K562 (cell line): ENCODE data around the gene DEGS1. TPM values are rescaled to one million over a fixed set of nuclear protein-coding genes. Genes with fewer than 3 reads are reported as not detected.

Experiments used
- L3MBTL2 ChIP-seq: fragments of 450-650 bp; IDR thresholded peaks from 2 replicates; pipeline ENCODE4 v1.6.1; 2016; ENCODE audit warnings: mild to moderate bottlenecking, moderate library complexity
- NCOA1 ChIP-seq: fragments of 450-650 bp; IDR thresholded peaks from 2 replicates; pipeline ENCODE4 v1.6.1; 2016; ENCODE audit warnings: low read depth
- NR4A1 ChIP-seq, 2 experiments: fragments of 250-450 bp in 1 of 2; fragments of 450-650 bp in 1 of 2; sonication (Bioruptor Pico) in 1 of 2; IDR thresholded peaks; 2 replicates each; pipeline versions ENCODE4 v1.4.0 to v1.6.1; 2016 to 2020; ENCODE audit warnings: mild to moderate bottlenecking in 2 of 2, missing compliant biosample characterization in 1 of 2, missing genetic modification characterization in 1 of 2, moderate library complexity in 1 of 2
- PURB ChIP-seq: sonication (generic); formaldehyde crosslinking; IDR thresholded peaks from 2 replicates; pipeline ENCODE4 v1.9.0; 2021; ENCODE audit warnings: low read depth, mild to moderate bottlenecking, missing genetic modification reagents
- SIRT6 ChIP-seq: IDR thresholded peaks from one replicate; pipeline ENCODE4 v1.6.1; 2012; ENCODE audit warnings: low read depth, mild to moderate bottlenecking, control low read depth, inconsistent platforms, low read length, moderate library complexity
- TRIM24 ChIP-seq, 2 experiments: fragments of 450-650 bp; IDR thresholded peaks; 2 replicates each; pipeline ENCODE4 v1.6.1; 2016
- ZNF76 ChIP-seq: fragments of 250-450 bp; sonication (Bioruptor Pico); IDR thresholded peaks from 2 replicates; pipeline ENCODE4 v1.4.0; 2020; ENCODE audit warnings: mild to moderate bottlenecking, moderate library complexity, borderline replicate concordance
- polyA plus RNA-seq, 8 experiments: library from polyadenylated mRNA; depleted of rRNA in 4 of 8; stranded (reverse) in 5 of 8; unstranded in 3 of 8; fragments of >200 nt; fragmentation: Nextera tagmentation in 2 of 8; fragmentation: Illumina TruSeq in 1 of 8; extraction: Ambion mirVana in 2 of 8; extraction: Trizol in 1 of 8; gene quantifications; 2 replicates each; pipeline versions ENCODE4 v1.2.1 to v1.2.3, GENCODE V29; 2011 to 2014; ENCODE audit warnings: inconsistent platforms in 1 of 8, missing spikeins in 1 of 8
- total RNA-seq, 7 experiments: library from RNA; depleted of rRNA in 6 of 7; stranded (reverse); fragments of >200 nt in 6 of 7; fragmentation: Illumina TruSeq in 2 of 7; extraction: Trizol in 2 of 7; gene quantifications; 2 replicates each; pipeline versions ENCODE4 v1.2.1 to v1.2.3, GENCODE V29; 2011 to 2021; ENCODE audit warnings: low replicate concordance in 1 of 7
- TF ChIP-seq, protein P1 (sequence below), 2 experiments: fragments of 450-650 bp; IDR thresholded peaks; 2 replicates each; pipeline ENCODE4 v1.6.1; 2016; ENCODE audit warnings: mild to moderate bottlenecking in 2 of 2, borderline replicate concordance in 1 of 2, low read depth in 1 of 2, moderate library complexity in 1 of 2
- TF ChIP-seq, protein P2 (sequence below): fragments of 150-350 bp; IDR thresholded peaks from 2 replicates; pipeline ENCODE4 v1.6.1; 2014; ENCODE audit warnings: low read depth, mild to moderate bottlenecking, low read length, borderline replicate concordance
- TF ChIP-seq, protein P3 (sequence below): sonication (generic); formaldehyde crosslinking; IDR thresholded peaks from 2 replicates; pipeline ENCODE4 v1.8.1; 2023; ENCODE audit warnings: mild to moderate bottlenecking, missing genetic modification reagents
- TF ChIP-seq, protein P4 (sequence below): fragments of 450-650 bp; IDR thresholded peaks from 2 replicates; pipeline ENCODE4 v1.6.1; 2018; ENCODE audit warnings: mild to moderate bottlenecking, low read depth; ENCODE audit not compliant: partially characterized antibody

The DEGS1 gene
- total and polyA plus RNA-seq, 9 of the 15 experiments (the other 6 are each of a cell fraction or from before 2014, with no cell fraction given): 12.3 to 95.0 (median 38.8) TPM

DNA sequence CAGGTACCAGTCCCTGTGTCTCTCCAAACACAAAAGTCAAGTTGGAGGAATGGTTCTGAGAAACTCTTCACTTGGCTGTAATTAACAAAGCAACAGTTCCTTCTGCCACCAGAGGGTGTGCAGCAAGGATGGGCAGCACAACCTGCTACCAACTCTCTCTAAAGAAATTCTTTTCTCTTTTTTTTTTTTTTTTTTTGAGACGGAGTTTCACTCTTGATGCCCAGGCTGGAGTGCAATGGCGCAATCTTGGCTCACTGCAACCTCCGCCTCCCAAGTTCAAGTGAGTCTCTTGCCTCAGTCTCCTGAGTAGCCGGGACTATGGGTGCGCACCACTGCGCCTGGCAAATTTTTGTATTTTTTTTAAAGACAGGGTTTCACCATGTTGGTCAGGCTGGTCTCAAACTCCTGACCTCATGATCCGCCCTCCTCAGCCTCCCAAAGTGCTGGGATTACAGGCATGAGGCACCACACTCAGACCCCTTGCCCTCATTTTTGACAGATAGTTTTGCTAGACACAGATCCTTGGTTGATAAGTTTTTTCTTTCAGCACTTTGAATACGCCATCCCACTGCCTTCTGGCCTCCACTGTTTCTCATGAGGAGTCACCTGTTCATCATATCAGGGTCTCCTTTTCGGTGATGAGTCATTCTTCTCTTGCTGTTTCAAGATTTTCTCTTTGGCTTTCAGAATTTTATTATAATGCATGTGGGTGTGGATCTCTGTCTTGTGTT is 12.1 kb upstream of the DEGS1 start (continued):
- TF ChIP-seq, protein P1, sequence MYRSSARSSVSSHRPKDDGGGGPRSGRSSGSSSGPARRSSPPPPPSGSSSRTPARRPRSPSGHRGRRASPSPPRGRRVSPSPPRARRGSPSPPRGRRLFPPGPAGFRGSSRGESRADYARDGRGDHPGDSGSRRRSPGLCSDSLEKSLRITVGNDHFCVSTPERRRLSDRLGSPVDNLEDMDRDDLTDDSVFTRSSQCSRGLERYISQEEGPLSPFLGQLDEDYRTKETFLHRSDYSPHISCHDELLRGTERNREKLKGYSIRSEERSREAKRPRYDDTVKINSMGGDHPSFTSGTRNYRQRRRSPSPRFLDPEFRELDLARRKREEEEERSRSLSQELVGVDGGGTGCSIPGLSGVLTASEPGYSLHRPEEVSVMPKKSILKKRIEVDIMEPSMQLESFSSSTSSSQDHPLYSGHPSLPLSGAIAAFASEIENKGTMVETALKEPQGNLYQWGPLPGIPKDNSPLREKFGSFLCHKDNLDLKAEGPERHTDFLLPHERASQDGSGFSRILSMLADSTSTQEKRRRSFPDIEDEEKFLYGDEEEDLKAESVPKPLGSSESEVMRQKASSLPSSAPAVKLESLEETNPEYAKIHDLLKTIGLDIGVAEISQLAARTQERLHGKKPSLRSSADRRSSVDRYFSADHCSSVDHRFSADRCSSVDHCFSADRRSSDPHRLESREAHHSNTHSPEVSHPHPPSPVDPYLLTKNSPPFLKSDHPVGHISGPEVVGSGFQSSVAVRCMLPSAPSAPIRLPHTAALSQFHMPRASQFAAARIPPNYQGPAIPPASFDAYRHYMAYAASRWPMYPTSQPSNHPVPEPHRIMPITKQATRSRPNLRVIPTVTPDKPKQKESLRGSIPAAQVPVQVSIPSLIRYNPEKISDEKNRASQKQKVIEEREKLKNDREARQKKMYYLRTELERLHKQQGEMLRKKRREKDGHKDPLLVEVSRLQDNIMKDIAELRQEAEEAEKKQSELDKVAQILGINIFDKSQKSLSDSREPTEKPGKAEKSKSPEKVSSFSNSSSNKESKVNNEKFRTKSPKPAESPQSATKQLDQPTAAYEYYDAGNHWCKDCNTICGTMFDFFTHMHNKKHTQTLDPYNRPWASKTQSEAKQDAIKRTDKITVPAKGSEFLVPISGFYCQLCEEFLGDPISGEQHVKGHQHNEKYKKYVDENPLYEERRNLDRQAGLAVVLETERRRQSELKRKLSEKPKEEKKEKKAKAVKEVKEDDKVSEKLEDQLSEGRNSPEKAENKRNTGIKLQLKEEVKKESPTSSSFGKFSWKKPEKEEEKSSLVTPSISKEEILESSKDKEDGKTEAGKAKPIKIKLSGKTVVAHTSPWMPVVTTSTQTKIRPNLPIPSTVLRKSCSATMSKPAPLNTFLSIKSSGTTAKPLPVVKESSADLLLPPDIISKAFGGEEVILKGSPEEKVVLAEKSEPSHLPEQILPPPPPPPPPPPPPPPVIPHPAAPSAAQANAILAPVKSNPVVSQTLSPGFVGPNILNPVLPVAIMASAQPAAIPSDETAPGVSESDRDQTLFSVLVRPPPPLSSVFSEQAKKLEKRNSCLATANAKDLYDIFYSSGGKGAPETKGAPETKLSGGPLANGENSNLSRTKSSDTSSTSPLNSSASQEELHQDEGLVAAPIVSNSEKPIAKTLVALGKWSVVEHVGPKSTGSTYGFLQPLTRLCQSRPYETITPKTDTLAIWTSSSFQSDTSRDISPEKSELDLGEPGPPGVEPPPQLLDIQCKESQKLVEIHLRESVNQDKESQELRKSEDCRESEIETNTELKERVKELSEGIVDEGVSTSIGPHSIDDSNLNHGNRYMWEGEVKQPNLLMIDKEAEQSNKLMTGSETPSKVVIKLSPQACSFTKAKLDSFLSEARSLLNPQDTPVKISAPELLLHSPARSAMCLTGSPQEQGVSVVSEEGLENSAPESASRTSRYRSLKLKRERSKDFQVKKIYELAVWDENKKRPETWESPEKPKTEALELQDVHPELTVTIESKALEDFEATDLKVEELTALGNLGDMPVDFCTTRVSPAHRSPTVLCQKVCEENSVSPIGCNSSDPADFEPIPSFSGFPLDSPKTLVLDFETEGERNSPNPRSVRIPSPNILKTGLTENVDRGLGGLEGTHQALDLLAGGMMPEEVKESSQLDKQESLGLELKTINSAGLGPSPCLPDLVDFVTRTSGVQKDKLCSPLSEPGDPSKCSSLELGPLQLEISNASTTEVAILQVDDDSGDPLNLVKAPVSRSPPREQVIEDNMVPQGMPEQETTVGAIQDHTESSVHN (IDR thresholded peaks at IDR 0.05; ENCODE audit: borderline replicate concordance in 1 of 2, low read depth in 1 of 2): no peak
- no peak for TF ChIP-seq NCOA1
- TF ChIP-seq, protein P2, sequence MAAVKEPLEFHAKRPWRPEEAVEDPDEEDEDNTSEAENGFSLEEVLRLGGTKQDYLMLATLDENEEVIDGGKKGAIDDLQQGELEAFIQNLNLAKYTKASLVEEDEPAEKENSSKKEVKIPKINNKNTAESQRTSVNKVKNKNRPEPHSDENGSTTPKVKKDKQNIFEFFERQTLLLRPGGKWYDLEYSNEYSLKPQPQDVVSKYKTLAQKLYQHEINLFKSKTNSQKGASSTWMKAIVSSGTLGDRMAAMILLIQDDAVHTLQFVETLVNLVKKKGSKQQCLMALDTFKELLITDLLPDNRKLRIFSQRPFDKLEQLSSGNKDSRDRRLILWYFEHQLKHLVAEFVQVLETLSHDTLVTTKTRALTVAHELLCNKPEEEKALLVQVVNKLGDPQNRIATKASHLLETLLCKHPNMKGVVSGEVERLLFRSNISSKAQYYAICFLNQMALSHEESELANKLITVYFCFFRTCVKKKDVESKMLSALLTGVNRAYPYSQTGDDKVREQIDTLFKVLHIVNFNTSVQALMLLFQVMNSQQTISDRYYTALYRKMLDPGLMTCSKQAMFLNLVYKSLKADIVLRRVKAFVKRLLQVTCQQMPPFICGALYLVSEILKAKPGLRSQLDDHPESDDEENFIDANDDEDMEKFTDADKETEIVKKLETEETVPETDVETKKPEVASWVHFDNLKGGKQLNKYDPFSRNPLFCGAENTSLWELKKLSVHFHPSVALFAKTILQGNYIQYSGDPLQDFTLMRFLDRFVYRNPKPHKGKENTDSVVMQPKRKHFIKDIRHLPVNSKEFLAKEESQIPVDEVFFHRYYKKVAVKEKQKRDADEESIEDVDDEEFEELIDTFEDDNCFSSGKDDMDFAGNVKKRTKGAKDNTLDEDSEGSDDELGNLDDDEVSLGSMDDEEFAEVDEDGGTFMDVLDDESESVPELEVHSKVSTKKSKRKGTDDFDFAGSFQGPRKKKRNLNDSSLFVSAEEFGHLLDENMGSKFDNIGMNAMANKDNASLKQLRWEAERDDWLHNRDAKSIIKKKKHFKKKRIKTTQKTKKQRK: no peak
- TF ChIP-seq, protein P3, sequence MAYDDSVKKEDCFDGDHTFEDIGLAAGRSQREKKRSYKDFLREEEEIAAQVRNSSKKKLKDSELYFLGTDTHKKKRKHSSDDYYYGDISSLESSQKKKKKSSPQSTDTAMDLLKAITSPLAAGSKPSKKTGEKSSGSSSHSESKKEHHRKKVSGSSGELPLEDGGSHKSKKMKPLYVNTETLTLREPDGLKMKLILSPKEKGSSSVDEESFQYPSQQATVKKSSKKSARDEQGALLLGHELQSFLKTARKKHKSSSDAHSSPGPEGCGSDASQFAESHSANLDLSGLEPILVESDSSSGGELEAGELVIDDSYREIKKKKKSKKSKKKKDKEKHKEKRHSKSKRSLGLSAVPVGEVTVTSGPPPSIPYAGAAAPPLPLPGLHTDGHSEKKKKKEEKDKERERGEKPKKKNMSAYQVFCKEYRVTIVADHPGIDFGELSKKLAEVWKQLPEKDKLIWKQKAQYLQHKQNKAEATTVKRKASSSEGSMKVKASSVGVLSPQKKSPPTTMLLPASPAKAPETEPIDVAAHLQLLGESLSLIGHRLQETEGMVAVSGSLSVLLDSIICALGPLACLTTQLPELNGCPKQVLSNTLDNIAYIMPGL (CRISPR knock-in tag): no peak
- TF ChIP-seq NR4A1 (CRISPR knock-in tag; IDR thresholded peaks at IDR 0.05): no peak
- TF ChIP-seq NR4A1 (tag; IDR thresholded peaks at IDR 0.05): no peak
- TF ChIP-seq ZNF76 (CRISPR knock-in tag): no peak
- TF ChIP-seq, protein P4, sequence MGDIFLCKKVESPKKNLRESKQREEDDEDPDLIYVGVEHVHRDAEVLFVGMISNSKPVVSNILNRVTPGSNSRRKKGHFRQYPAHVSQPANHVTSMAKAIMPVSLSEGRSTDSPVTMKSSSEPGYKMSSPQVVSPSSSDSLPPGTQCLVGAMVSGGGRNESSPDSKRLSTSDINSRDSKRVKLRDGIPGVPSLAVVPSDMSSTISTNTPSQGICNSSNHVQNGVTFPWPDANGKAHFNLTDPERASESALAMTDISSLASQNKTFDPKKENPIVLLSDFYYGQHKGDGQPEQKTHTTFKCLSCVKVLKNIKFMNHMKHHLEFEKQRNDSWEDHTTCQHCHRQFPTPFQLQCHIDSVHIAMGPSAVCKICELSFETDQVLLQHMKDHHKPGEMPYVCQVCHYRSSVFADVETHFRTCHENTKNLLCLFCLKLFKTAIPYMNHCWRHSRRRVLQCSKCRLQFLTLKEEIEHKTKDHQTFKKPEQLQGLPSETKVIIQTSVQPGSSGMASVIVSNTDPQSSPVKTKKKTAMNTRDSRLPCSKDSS: peak; percentile 89
- TF ChIP-seq PURB: no peak
- peak; percentile 92 to 94 for TF ChIP-seq TRIM24 (IDR thresholded peaks at IDR 0.05)
- TF ChIP-seq L3MBTL2: no peak
- no peak for TF ChIP-seq SIRT6
